Measurements from ENCODE around the gene HSPA4L.

DNA sequence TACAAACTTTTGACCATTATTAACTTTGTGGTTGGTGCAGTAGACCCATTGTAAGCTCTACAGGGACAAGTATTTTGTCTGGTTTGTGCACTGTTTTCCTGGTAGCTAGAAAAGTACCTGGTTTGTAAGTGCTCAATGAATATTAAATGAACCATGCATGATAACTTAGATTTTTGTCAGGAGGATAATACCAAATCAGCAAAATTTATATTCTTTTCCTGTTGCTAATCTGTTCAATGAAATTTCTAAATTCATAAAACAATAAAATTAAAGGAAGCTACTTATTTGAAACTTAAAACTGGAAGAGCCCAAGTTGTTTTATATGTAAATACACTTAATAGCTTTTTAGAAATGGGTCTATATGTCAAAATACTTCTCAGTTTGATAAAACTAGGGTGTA lies 17.6 kb downstream of the HSPA4L start:
- no peak for TF ChIP-seq POLR2A (IDR thresholded peaks at IDR 0.05)
- TF ChIP-seq, protein P1, sequence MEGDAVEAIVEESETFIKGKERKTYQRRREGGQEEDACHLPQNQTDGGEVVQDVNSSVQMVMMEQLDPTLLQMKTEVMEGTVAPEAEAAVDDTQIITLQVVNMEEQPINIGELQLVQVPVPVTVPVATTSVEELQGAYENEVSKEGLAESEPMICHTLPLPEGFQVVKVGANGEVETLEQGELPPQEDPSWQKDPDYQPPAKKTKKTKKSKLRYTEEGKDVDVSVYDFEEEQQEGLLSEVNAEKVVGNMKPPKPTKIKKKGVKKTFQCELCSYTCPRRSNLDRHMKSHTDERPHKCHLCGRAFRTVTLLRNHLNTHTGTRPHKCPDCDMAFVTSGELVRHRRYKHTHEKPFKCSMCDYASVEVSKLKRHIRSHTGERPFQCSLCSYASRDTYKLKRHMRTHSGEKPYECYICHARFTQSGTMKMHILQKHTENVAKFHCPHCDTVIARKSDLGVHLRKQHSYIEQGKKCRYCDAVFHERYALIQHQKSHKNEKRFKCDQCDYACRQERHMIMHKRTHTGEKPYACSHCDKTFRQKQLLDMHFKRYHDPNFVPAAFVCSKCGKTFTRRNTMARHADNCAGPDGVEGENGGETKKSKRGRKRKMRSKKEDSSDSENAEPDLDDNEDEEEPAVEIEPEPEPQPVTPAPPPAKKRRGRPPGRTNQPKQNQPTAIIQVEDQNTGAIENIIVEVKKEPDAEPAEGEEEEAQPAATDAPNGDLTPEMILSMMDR (IDR thresholded peaks at IDR 0.05) = no peak
